ENCODE measurements around the gene RAB7B.

- no peak for TF ChIP-seq POLR2AphosphoS5 (IDR thresholded peaks at IDR 0.05; ENCODE audit: control insufficient read depth, insufficient read depth, low read depth, low read length)
- no peak for TF ChIP-seq NRF1 (conservative IDR thresholded peaks at IDR 0.05 in 1 of 2, IDR thresholded peaks at IDR 0.05 in 1 of 2)
- no peak for TF ChIP-seq RB1 (IDR thresholded peaks at IDR 0.05; ENCODE audit: low read depth)
- no peak for TF ChIP-seq POLR2A (conservative IDR thresholded peaks at IDR 0.05)
- TF ChIP-seq ZNF146 (CRISPR knock-in tag; IDR thresholded peaks at IDR 0.05; ENCODE audit: unreplicated experiment) = no peak
- TF ChIP-seq JUN (IDR thresholded peaks at IDR 0.05; ENCODE audit: borderline replicate concordance, low read depth, low read length) = no peak
- TF ChIP-seq JUN (CRISPR knock-in tag; IDR thresholded peaks at IDR 0.05; ENCODE audit: borderline replicate concordance) = no peak
These were observed 47.5 kb upstream of the RAB7B start for GRCh38 chr1:206050655-206051235.
